ENCODE measurements around the gene SERTAD1. TPM values are rescaled to one million over a fixed set of nuclear protein-coding genes. Genes with fewer than 3 reads are reported as not detected.

Gene SERTAD1
- total RNA-seq, 1 donor from 2014 or later: 3.6 TPM

DNA sequence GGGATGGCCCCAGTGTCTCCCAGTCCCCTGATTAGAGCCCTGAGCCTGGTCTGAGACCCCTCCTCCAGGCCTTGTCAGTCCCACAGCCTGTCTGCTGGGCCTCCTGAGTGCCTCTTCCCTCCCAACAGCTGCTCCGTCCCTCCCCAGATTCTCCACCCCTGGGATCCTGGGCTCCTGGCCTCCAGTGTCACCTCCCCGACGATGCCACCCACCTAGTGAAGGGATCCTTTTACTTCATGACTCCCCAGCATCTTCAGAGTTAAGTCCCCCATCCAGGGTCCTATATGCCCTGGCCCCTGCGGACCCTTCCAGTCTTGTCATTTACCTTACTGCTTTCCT lies 8.2 kb downstream of the SERTAD1 start:
- Mint-ChIP-seq H3K4me1 (ENCODE audit: low read depth, unreplicated experiment) (peaks cover 27% of the 10 kb centered on the region), H3K9me3 (ENCODE audit: unreplicated experiment) (peaks cover 6% of the 10 kb centered on the region), H3K27me3 (ENCODE audit: unreplicated experiment) (peaks cover 3% of the 10 kb centered on the region), H3K36me3 (ENCODE audit: unreplicated experiment) (no peaks in the 10 kb centered on the region), H3K4me3 (ENCODE audit: unreplicated experiment) (no peak overlapping the region), H3K27ac (ENCODE audit: unreplicated experiment) (peak overlapping the region; percentile 30)
- TF ChIP-seq, protein P1, sequence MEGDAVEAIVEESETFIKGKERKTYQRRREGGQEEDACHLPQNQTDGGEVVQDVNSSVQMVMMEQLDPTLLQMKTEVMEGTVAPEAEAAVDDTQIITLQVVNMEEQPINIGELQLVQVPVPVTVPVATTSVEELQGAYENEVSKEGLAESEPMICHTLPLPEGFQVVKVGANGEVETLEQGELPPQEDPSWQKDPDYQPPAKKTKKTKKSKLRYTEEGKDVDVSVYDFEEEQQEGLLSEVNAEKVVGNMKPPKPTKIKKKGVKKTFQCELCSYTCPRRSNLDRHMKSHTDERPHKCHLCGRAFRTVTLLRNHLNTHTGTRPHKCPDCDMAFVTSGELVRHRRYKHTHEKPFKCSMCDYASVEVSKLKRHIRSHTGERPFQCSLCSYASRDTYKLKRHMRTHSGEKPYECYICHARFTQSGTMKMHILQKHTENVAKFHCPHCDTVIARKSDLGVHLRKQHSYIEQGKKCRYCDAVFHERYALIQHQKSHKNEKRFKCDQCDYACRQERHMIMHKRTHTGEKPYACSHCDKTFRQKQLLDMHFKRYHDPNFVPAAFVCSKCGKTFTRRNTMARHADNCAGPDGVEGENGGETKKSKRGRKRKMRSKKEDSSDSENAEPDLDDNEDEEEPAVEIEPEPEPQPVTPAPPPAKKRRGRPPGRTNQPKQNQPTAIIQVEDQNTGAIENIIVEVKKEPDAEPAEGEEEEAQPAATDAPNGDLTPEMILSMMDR (IDR thresholded peaks at IDR 0.05; ENCODE audit: partially characterized antibody, unreplicated experiment): no peak
- DNase-seq: no peak

GRCh38 chr19:40416918-40417642 lies 8.7 kb downstream of the SERTAD1 start:
- Mint-ChIP-seq H3K4me1 (ENCODE audit: low read depth, unreplicated experiment) (peaks cover 22% of the 10 kb centered on the region), H3K4me3 (ENCODE audit: unreplicated experiment) (no peak overlapping the region), H3K36me3 (ENCODE audit: unreplicated experiment) (no peaks in the 10 kb centered on the region), H3K9me3 (ENCODE audit: unreplicated experiment) (peaks cover 6% of the 10 kb centered on the region), H3K27me3 (ENCODE audit: unreplicated experiment) (peaks cover 3% of the 10 kb centered on the region), H3K27ac (ENCODE audit: unreplicated experiment) (peak overlapping the region; percentile 30)
- TF ChIP-seq, protein P1 (IDR thresholded peaks at IDR 0.05; ENCODE audit: partially characterized antibody, unreplicated experiment): no peak
- no peak for DNase-seq

DNA sequence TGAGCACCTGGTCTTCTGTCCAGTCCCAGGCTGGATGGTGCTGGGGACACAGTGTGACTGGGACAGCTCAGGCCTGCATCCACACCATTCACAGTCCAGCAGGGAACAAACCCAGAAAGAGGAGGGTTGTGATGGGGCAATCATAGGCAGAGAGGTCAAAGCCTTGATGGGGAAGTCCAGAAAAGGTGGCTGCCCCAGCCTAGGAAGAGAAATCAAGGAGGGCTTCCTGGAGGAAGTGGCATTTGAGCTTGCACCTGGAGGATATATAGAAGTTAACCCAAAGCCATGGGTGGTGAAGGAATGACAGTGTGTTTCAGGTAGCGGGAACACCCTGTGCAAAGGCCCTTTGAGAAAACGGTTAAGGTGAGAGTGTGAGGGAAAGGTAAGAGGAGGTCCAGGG lies 10.0 kb downstream of the SERTAD1 start:
- Mint-ChIP-seq H3K36me3 (ENCODE audit: unreplicated experiment) (no peaks in the 10 kb centered on the region), H3K27ac (ENCODE audit: unreplicated experiment) (no peak overlapping the region), H3K27me3 (ENCODE audit: unreplicated experiment) (peaks cover 3% of the 10 kb centered on the region), H3K4me1 (ENCODE audit: low read depth, unreplicated experiment) (peaks cover 24% of the 10 kb centered on the region), H3K9me3 (ENCODE audit: unreplicated experiment) (peaks cover 4% of the 10 kb centered on the region), H3K4me3 (ENCODE audit: unreplicated experiment) (peak overlapping the region; percentile 23)
- TF ChIP-seq, protein P1 (IDR thresholded peaks at IDR 0.05; ENCODE audit: partially characterized antibody, unreplicated experiment): no peak
- no peak for DNase-seq

DNA sequence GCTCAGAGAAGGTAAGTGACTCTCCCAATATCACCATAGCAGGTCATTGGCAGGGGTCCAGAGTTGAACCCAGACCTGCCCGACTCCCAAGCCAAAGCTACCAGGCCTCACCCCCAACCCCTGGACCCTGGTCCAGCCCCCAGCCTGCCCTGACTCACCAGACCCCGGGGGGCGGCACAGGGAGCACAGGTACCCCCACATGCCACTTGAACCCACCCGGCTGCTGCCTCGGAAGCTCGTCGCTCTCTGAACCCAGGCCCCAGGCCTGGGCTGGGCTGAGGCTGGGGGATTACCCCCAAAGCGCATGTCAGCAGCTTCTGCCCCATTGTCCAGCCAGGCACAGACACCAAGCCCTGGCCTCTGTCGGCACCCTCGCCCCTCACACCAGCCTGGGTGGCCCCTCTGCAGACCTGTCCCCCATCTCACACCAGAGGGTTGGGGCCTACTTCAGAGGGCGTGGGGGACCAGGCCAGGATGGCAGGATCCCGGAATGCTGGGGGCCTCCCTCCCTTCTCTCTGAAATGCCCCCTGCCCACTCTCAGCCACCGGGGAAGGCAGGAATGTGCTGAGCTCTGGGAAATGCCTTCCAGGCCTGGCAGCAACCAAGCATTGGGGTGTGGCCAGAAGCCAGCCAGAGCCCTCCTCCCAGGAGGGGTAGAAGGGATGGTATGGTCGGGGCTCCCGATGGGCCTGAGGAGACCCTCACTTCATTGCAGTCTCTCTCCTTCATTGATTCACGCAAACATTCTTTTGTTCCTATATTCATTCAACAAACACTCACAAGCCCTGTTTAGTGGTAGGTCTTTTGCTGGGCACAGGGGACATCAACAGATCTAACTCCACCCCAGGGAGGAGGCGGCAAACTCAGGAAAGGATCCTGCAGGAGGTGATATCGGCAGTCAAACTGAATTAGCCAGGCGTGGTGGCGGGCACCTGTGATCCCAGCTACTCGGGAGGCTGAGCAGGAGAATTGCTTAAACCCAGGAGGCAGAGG lies 11.0 kb downstream of the SERTAD1 start:
- Mint-ChIP-seq H3K27ac (ENCODE audit: unreplicated experiment) (no peak overlapping the region), H3K36me3 (ENCODE audit: unreplicated experiment) (no peaks in the 10 kb centered on the region), H3K4me1 (ENCODE audit: low read depth, unreplicated experiment) (peaks cover 24% of the 10 kb centered on the region), H3K9me3 (ENCODE audit: unreplicated experiment) (peaks cover 4% of the 10 kb centered on the region), H3K27me3 (ENCODE audit: unreplicated experiment) (peaks cover 3% of the 10 kb centered on the region), H3K4me3 (ENCODE audit: unreplicated experiment) (peak overlapping the region; percentile 30)
- no peak for DNase-seq
- TF ChIP-seq, protein P1 (IDR thresholded peaks at IDR 0.05; ENCODE audit: partially characterized antibody, unreplicated experiment): no peak
